ENCODE data around the gene FMNL2. TPM values are rescaled to one million over a fixed set of nuclear protein-coding genes. Genes with fewer than 3 reads are reported as not detected.

Gene FMNL2
- total and polyA plus RNA-seq, 2 experiments from 2014 or later = 16.5 to 45.4 TPM

GRCh38 chr2:152352616-152353015, 17.6 kb downstream of the FMNL2 start:
- ATAC-seq (no peak), DNase-seq (ENCODE audit: low spot score) (no peak)
- H3K36me3 Mint-ChIP-seq (ENCODE audit: low read depth) = peaks cover 9% of the 10 kb centered on the region; the same call in 2 of the 3 replicates
- peaks cover 6% of the 10 kb centered on the region; the same call in 2 of the 3 replicates for H3K4me1 Mint-ChIP-seq
- Histone ChIP-seq H3K79me2 (replicated peaks; ENCODE audit: insufficient read depth) (peaks cover 88% of the 10 kb centered on the region), H3K9me2 (ENCODE audit: insufficient read depth) (no peaks in the 10 kb centered on the region), H3K27ac (ENCODE audit: low read depth) (no peak overlapping the region), H3K4me2 (no peak overlapping the region), H3F3A (replicated peaks; ENCODE audit: low read depth) (no peaks in the 10 kb centered on the region), H3K4me3 (no peak overlapping the region), H3K36me3 (ENCODE audit: insufficient read depth) (no peaks in the 10 kb centered on the region), H2AFZ (no peak overlapping the region), H4K20me1 (replicated peaks; ENCODE audit: insufficient read depth) (peaks cover 38% of the 10 kb centered on the region), H3K4me1 (ENCODE audit: insufficient read depth) (peaks cover 3% of the 10 kb centered on the region; the same call in 1 of the 2 replicates), H3K27me3 (ENCODE audit: insufficient read depth) (no peaks in the 10 kb centered on the region)
- no peak overlapping the region for H3K4me3 Mint-ChIP-seq
- TF ChIP-seq CTCF (conservative IDR thresholded peaks at IDR 0.05; ENCODE audit: low read depth in 2 of 2) = no peak
- no peak for TF ChIP-seq CREB1 (CRISPR knock-in tag; IDR thresholded peaks at IDR 0.05; ENCODE audit: low read depth)
- no peak for TF ChIP-seq EZH2 (IDR thresholded peaks at IDR 0.05; ENCODE audit: low read depth, unreplicated experiment)
- no peak for TF ChIP-seq ZNF114 (CRISPR knock-in tag; IDR thresholded peaks at IDR 0.05)
- no peak for TF ChIP-seq ZNF462 (CRISPR knock-in tag; IDR thresholded peaks at IDR 0.05)
- no peak for TF ChIP-seq ZNF331 (CRISPR knock-in tag; IDR thresholded peaks at IDR 0.05; ENCODE audit: low read depth)
- no peak for TF ChIP-seq ETS1 (IDR thresholded peaks at IDR 0.05)
- TF ChIP-seq STAT1 (IDR thresholded peaks at IDR 0.05; ENCODE audit: unreplicated experiment) = no peak
- TF ChIP-seq REST (IDR thresholded peaks at IDR 0.05; ENCODE audit: unreplicated experiment) = no peak
- no peak for TF ChIP-seq NANOG (IDR thresholded peaks at IDR 0.05; ENCODE audit: borderline replicate concordance)
- no peak for TF ChIP-seq JUNB (IDR thresholded peaks at IDR 0.05; ENCODE audit: unreplicated experiment)
- no peak for TF ChIP-seq EZH2phosphoT487 (IDR thresholded peaks at IDR 0.05; ENCODE audit: unreplicated experiment)
- no peak for TF ChIP-seq POLR2AphosphoS5 (IDR thresholded peaks at IDR 0.05; ENCODE audit: low read depth)
- no peaks in the 10 kb centered on the region for H3K27me3 Mint-ChIP-seq (ENCODE audit: insufficient read depth, low read depth, poor library complexity)
- no peaks in the 10 kb centered on the region for H3K9me3 Mint-ChIP-seq
- H3K27ac Mint-ChIP-seq = no peak overlapping the region; the same call in 1 of the 2 replicates
